A204.1 (cell line): ENCODE results near the gene GPATCH3.
"Not testable (repeated sequence)": the region's sequence is repeated elsewhere in the genome, so short reads cannot be mapped to it uniquely, and the experiment has no call there.

Source experiments
- FAIRE-seq: peaks from 2 replicates; lab custom pipeline; 2012; peaks lifted over from hg19 to GRCh38; lab: Jason Lieb, UNC

GPATCH3 gene

DNA sequence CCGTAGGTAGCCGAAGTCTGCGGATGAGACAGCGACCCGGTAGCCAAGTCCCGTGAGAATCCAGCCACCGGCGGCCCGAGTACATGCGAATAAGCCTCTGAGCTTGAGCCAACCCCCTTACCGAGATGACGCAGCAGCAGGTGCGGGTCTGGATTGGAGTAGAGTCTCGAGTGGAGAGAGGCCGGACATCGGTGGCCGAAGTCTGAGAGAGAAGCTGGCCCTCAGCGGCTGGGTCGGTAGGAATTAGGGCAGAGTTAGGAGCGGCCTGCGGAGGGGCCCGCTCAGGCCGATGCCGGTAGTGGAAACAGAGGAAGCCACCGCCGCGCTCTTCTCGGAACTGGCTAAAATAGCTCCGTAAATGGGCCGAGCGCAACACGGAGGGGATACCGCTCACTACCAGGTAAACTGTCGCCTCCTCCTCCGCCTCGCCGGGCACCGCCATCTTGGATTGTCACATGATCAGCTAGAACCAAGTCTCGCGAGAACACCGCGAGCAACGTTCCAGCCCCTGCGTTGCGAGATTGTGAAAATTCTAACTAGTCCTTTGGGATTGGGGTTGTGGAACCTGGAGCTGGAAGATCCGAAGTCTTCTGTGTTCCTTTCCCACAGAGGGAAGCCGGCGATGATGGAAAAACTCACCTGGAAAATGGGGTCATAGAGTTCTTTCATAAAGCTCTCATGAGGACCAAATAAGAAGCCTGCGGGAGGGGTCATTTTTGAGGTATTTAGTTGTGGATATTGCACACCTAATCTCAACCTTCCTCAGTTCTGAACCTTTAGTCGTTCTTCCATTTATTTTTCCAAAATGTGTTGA is at the start of gene GPATCH3:
GPATCH3 (minus strand) TSS at position 467 of the 814 bp plus-strand sequence; CDS start at position 442, 25 bp downstream.
- peak; percentile 48 for FAIRE-seq

- no peak for FAIRE-seq
Observed at GRCh38 chr1:26949926-26950319, 49.7 kb upstream of the GPATCH3 start.

GRCh38 chr1:26949266-26949925 is 49.1 kb upstream of the GPATCH3 start:
- FAIRE-seq: no peak

DNA sequence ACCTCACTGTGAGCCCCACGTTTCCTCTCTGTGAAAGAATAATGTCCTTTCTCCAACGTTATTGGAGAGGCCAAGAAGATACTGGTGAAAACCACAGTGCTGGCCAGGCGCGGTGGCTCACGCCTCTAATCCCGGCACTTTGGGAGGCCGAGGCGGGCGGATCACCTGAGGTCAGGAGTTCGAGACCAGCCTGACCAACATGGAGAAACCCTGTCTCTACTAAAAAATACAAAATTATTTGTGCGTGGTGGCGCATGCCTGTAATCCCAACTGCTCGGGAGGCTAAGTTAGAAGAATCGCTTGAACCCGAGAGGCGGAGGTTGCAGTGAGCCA is 48.4 kb upstream of the GPATCH3 start:
- not testable (repeated sequence) for FAIRE-seq

- no peak for FAIRE-seq
Observed at GRCh38 chr1:26946270-26946669, 46.0 kb upstream of the GPATCH3 start.

- no peak for FAIRE-seq
Observed at GRCh38 chr1:26945728-26946127, 45.5 kb upstream of the GPATCH3 start.

GRCh38 chr1:26945138-26945537 is 44.9 kb upstream of the GPATCH3 start:
- no peak for FAIRE-seq

DNA sequence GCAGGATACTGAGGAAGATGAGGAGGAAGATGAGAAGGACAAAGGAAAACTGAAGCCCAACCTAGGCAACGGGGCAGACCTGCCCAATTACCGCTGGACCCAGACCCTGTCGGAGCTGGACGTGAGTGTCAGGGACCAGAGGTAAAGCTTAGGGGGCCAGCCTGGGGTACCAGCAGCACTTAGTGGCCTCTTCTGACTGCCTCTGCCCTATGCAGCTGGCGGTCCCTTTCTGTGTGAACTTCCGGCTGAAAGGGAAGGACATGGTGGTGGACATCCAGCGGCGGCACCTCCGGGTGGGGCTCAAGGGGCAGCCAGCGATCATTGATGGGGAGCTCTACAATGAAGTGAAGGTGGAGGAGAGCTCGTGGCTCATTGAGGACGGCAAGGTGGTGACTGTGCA is 42.4 kb upstream of the GPATCH3 start:
- no peak for FAIRE-seq

GRCh38 chr1:26941311-26941710 is 41.0 kb upstream of the GPATCH3 start:
- no peak for FAIRE-seq

- no peak for FAIRE-seq
Observed at GRCh38 chr1:26938659-26939025, 38.4 kb upstream of the GPATCH3 start.

GRCh38 chr1:26938004-26938658 is 37.9 kb upstream of the GPATCH3 start:
- FAIRE-seq: no peak

GRCh38 chr1:26936823-26937222 is 36.6 kb upstream of the GPATCH3 start:
- no peak for FAIRE-seq

- FAIRE-seq: no peak
Observed at GRCh38 chr1:26932531-26932930, 32.3 kb upstream of the GPATCH3 start.

GRCh38 chr1:26923711-26924110 is 23.4 kb upstream of the GPATCH3 start:
- FAIRE-seq: no peak

GRCh38 chr1:26922901-26923300 is 22.6 kb upstream of the GPATCH3 start:
- no peak for FAIRE-seq

GRCh38 chr1:26922431-26922729 is 22.1 kb upstream of the GPATCH3 start:
- FAIRE-seq: no peak

GRCh38 chr1:26921540-26922430 is 21.5 kb upstream of the GPATCH3 start, which contains the start of gene NUDC:
Gene NUDC, plus strand, starts transcription at chr1:26921743. Its CDS starts 106 bp downstream, at chr1:26921849.
- FAIRE-seq: peak; percentile 98

GRCh38 chr1:26921126-26921539 is 20.9 kb upstream of the GPATCH3 start:
- no peak for FAIRE-seq

GRCh38 chr1:26915204-26915842 is 15.1 kb upstream of the GPATCH3 start:
- no peak for FAIRE-seq

- no peak for FAIRE-seq
Observed at GRCh38 chr1:26913754-26914619, 13.7 kb upstream of the GPATCH3 start, which contains the start of gene NR0B2. Gene NR0B2, minus strand, starts transcription at chr1:26913975. Its CDS starts 35 bp downstream, at chr1:26913940.

DNA sequence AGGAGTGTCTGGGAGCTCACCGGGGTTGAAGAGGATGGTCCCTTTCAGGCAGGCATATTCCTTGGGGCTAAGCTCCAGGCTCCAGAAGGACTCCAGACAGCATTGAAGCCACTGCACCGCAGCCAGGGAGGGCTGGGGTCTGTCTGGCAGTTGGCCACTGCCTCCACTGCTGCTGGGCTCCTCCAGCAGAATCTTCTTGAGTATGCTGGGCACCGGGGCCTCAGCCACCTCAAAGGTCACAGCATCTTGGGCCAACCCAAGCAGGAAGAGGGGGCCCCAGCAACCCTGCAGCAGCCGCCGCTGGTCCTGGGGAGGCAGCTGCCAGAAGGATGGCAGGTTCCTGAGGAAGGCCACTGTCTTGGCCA is 13.1 kb upstream of the GPATCH3 start:
- FAIRE-seq: no peak
